Omental fat pad (tissue), 4 donors: ENCODE results near the gene WWC1. TPM values are rescaled to one million over a fixed set of nuclear protein-coding genes. Genes with fewer than 3 reads are reported as not detected.
A peak's percentile ranks its signal among the peaks of the same experiment; 100 is the strongest.

Experiments
- ATAC-seq: fragments of 150-250 bp; one replicate; pipeline ENCODE4 v1.9.1; 2016; ENCODE audit warnings: mild to moderate bottlenecking, moderate library complexity; ENCODE audit not compliant: low FRiP score
- DNase-seq: peaks from one replicate; pipeline ENCODE4 v3.0.0-alpha.2; 2019; ENCODE audit warnings: low spot score
- total RNA-seq, 4 donors: library from RNA; depleted of rRNA; stranded (reverse); fragments of >200 nt; gene quantifications; one replicate each; pipeline ENCODE4 v1.1.0, GENCODE V29; 2016
- TF ChIP-seq, protein P1 (sequence below), 3 donors: fragments of 450-650 bp; IDR thresholded peaks; one replicate each; pipeline ENCODE4 v1.5.1; 2016 to 2017; ENCODE audit warnings: antibody characterized with exemption in 3 of 3, mild to moderate bottlenecking in 3 of 3, moderate library complexity in 2 of 3

Gene WWC1
- total RNA-seq, 4 donors from 2014 or later: 0.63 to 92.6 (median 21.0) TPM

DNA sequence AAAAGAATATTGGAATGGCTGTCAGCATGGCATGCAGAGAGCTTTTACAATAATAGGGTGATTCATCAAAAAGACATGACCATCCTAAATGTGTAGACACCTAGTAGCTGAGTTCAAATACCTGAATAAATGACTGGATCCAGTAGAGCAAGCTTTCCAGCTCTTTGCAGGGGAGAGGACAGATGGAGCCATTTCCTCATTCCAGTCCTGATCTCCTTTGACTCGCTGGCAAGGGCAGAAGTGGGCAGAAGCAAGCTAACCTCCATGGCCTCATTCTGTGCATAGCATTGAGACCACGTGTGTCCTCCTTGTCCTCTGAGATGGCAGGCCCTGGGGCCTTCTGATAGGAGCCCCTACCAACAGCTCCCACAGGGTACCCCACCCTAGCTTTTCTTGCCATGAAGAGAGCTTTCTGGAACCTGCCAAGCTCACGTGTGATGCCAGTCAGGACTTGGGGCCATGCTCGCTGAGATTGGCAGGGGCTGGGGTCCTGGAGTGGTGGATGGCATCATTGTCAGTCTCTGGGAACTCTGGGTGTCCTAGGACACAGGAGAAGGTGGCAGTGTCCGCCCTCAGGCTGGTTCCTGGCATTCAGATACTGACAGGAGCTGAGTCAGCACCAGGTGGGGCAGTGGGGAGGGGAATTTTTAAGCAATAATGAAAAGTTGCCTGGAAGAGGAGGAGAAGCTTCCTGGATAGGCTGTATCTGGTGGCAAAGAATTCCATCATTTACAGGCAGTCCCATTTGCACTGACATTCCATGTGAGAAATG lies 33.6 kb downstream of the WWC1 start:
- TF ChIP-seq, protein P1, sequence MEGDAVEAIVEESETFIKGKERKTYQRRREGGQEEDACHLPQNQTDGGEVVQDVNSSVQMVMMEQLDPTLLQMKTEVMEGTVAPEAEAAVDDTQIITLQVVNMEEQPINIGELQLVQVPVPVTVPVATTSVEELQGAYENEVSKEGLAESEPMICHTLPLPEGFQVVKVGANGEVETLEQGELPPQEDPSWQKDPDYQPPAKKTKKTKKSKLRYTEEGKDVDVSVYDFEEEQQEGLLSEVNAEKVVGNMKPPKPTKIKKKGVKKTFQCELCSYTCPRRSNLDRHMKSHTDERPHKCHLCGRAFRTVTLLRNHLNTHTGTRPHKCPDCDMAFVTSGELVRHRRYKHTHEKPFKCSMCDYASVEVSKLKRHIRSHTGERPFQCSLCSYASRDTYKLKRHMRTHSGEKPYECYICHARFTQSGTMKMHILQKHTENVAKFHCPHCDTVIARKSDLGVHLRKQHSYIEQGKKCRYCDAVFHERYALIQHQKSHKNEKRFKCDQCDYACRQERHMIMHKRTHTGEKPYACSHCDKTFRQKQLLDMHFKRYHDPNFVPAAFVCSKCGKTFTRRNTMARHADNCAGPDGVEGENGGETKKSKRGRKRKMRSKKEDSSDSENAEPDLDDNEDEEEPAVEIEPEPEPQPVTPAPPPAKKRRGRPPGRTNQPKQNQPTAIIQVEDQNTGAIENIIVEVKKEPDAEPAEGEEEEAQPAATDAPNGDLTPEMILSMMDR (IDR thresholded peaks at IDR 0.05): no peak
- DNase-seq: no peak
- peak; percentile 62 for ATAC-seq

DNA sequence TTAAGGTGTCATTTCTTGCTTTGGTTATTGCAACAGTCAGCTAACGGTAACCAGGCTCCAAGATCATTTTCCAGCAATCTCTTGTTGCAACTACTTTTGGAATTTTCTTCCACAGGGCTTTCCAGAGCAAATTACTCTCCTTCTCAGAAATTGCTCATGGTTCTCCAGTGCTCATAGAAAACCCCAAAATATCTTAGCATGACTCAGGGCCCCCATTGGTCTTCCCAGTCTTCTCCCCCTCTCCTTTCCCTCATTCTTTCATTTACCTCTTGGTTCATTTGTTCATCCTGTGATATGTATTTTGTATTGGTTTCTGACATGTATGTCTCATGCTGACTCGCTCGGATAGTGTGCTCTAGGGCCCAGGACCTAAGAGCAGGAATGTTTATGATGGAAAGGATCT lies 35.6 kb downstream of the WWC1 start:
- TF ChIP-seq, protein P1 (IDR thresholded peaks at IDR 0.05): no peak
- ATAC-seq (peak; percentile 41), DNase-seq (no peak)

DNA sequence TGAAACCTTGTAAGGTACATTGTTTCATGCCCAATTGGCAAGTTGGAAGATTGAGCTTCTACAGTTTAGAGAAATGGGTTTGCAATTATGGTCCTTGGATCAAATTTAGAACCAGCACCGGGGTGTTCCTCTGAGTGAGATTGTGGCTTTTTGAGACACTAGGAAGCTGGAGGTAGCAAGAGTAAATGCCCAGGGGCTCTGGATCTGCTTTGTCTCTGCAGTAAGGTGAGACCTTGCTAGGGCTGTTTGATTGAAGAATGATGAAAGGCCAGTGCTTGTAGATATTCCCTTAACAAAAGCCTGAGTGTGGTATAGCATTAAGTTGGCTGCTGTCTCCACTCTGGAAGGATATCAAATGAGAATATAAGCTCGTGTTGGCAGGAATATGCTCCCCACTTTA lies 36.0 kb downstream of the WWC1 start:
- TF ChIP-seq, protein P1 (IDR thresholded peaks at IDR 0.05): no peak
- ATAC-seq: no peak
- no peak for DNase-seq

DNA sequence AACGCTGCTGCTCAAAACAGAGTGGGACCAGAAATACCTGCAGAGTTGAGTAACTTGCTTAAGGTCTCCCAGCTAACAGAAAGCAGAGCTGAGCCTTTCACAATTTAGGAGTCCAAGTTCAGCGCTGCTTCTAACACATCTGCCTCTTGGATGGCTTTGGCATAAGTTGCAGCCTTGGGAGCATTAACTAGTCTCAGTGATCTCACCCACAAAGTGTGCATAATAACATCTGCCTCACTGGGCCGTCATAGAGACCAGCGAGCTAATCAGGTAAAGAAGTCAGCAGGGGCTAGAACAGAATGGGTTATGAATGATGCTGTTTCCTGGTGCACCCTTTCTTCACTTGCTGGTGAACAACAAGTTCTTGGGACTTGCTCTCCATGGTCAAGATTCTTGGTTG lies 36.5 kb downstream of the WWC1 start:
- no peak for ATAC-seq
- TF ChIP-seq, protein P1 (IDR thresholded peaks at IDR 0.05): no peak
- DNase-seq: no peak

DNA sequence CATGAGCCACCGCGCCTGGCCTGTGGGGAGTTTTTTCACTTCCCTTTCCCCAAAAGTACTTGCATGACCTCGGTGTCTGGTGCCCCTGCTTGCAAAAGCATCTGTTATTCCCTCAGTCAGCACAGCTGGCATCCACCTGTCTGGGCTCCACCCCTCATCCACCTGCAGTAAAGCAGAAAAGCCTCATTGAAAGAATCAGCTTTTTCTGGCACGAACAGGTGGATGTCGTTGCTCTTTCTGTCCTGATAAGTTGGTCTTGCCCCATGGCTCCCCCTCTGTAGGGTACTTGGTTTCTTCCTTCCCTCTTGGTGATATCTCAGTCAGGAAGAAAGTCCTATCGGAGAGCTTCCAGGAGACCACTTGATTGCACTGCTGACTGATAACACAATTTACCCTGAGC lies 37.4 kb downstream of the WWC1 start:
- no peak for ATAC-seq
- TF ChIP-seq, protein P1 (IDR thresholded peaks at IDR 0.05): no peak
- DNase-seq: no peak

DNA sequence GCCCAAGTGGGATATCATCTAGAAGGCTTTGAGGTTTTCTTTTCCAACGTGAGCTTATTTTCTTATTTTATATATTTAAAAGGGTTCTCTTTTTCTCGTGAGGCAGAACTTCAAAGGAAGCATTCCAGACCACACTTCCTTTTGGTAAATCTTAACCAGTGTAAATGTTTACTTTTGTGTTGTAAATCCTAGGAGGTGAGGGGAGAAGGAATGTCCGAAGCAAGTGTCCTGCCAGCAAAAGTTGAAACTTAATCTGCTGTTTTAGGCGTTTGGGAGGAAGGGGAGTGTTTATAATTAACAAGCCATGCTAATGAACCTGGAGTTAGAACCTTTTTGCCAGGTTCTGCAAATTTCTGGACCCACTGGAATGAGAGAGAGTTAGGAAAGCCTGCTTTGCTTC lies 37.9 kb downstream of the WWC1 start:
- DNase-seq (no peak), ATAC-seq (no peak)
- TF ChIP-seq, protein P1 (IDR thresholded peaks at IDR 0.05): no peak

DNA sequence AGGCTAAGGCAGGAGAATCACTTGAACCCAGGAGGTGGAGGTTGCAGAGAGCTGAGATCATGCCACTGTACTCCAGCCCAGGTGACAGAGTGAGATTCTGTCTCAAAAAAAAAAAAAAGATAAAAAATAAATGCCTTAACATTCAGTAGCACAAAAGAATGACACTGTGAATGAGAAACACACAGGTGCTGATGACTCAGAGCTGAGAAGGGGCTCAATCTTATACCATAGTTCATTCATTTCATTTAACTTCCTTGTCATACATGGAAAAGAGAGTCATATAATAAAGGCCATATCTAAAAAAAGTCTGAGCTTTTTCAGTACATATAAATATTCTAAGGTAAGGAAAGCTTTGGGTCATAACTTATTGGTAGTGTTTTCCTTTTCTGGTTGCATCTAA lies 40.6 kb downstream of the WWC1 start:
- TF ChIP-seq, protein P1 (IDR thresholded peaks at IDR 0.05): no peak
- ATAC-seq: no peak
- no peak for DNase-seq
